H9 (cell line): ENCODE data around the gene DNASE1L1. TPM values are rescaled to one million over a fixed set of nuclear protein-coding genes. Genes with fewer than 3 reads are reported as not detected.

ENCODE experiments used
- DNase-seq: peaks from one replicate; pipeline ENCODE4 v3.0.0-alpha.2; 2017
- H2AFZ ChIP-seq: one replicate; pipeline ENCODE4 v1.6.1; 2013; ENCODE audit warnings: mild to moderate bottlenecking, low read length, control low read depth, moderate library complexity
- H2AK5ac ChIP-seq: 2 replicates; pipeline ENCODE4 v1.6.1; 2013; ENCODE audit warnings: low read length, control low read depth, mixed read lengths; ENCODE audit not compliant: insufficient read length
- H2BK120ac ChIP-seq: one replicate; pipeline ENCODE4 v1.6.1; 2013; ENCODE audit warnings: low read depth, mild to moderate bottlenecking, low read length, control low read depth, inconsistent platforms; ENCODE audit not compliant: poor library complexity, severe bottlenecking
- H2BK12ac ChIP-seq: 2 replicates; pipeline ENCODE4 v1.6.1; 2013; ENCODE audit warnings: low read length, control low read depth, mixed read lengths, low read depth; ENCODE audit not compliant: insufficient read length
- H2BK15ac ChIP-seq: 2 replicates; pipeline ENCODE4 v1.6.1; 2013; ENCODE audit warnings: low read depth, low read length, control low read depth
- H2BK20ac ChIP-seq: one replicate; pipeline ENCODE4 v1.6.1; 2013; ENCODE audit warnings: low read depth, mild to moderate bottlenecking, low read length, control low read depth, inconsistent platforms; ENCODE audit not compliant: poor library complexity, severe bottlenecking
- H2BK5ac ChIP-seq: 2 replicates; pipeline ENCODE4 v1.6.1; 2013; ENCODE audit warnings: low read length, control low read depth, mixed read lengths; ENCODE audit not compliant: insufficient read length
- H3K14ac ChIP-seq: 2 replicates; pipeline ENCODE4 v1.6.1; 2013; ENCODE audit warnings: low read length, control low read depth; ENCODE audit not compliant: insufficient read depth
- H3K18ac ChIP-seq: 2 replicates; pipeline ENCODE4 v1.6.1; 2013; ENCODE audit warnings: low read depth, mild to moderate bottlenecking, mixed read lengths, low read length, control low read depth; ENCODE audit not compliant: insufficient read length
- H3K23ac ChIP-seq: 2 replicates; pipeline ENCODE4 v1.6.1; 2013; ENCODE audit warnings: low read length, control low read depth, mixed read lengths, low read depth; ENCODE audit not compliant: insufficient read length
- H3K23me2 ChIP-seq: 2 replicates; pipeline ENCODE4 v1.6.1; 2013; ENCODE audit warnings: low read depth, mild to moderate bottlenecking, mixed read lengths, low read length, control low read depth; ENCODE audit not compliant: insufficient read length, poor library complexity, severe bottlenecking
- H3K27ac ChIP-seq: 2 replicates; pipeline ENCODE4 v1.5.1; 2013; ENCODE audit warnings: low read length, control low read depth, mixed read lengths, low read depth; ENCODE audit not compliant: insufficient read length
- H3K27me3 ChIP-seq: 2 replicates; pipeline ENCODE4 v1.6.1; 2013; ENCODE audit warnings: low read length, control low read depth, inconsistent platforms; ENCODE audit not compliant: insufficient read depth
- H3K4ac ChIP-seq: 2 replicates; pipeline ENCODE4 v1.6.1; 2013; ENCODE audit warnings: low read depth, mild to moderate bottlenecking, control low read depth, inconsistent platforms, low read length, moderate library complexity
- H3K4me1 ChIP-seq: 2 replicates; pipeline ENCODE4 v1.6.1; 2013; ENCODE audit warnings: low read length, control low read depth, inconsistent platforms; ENCODE audit not compliant: insufficient read depth
- H3K4me2 ChIP-seq: 2 replicates; pipeline ENCODE4 v1.6.1; 2013; ENCODE audit warnings: low read length, control low read depth, mixed read lengths; ENCODE audit not compliant: insufficient read length, insufficient read depth
- H3K56ac ChIP-seq: 2 replicates; pipeline ENCODE4 v1.6.1; 2013; ENCODE audit warnings: low read depth, mild to moderate bottlenecking, mixed read lengths, low read length, control low read depth; ENCODE audit not compliant: insufficient read length
- H3K79me1 ChIP-seq: 2 replicates; pipeline ENCODE4 v1.6.1; 2013; ENCODE audit warnings: low read depth, mild to moderate bottlenecking, moderate library complexity, low read length, control low read depth, inconsistent platforms; ENCODE audit not compliant: insufficient read depth, poor library complexity, severe bottlenecking
- H3K79me2 ChIP-seq: 2 replicates; pipeline ENCODE4 v1.6.1; 2013; ENCODE audit warnings: low read length, control low read depth, inconsistent platforms; ENCODE audit not compliant: insufficient read depth
- H3K9ac ChIP-seq: 2 replicates; pipeline ENCODE4 v1.6.1; 2013; ENCODE audit warnings: low read length, control low read depth, mixed read lengths; ENCODE audit not compliant: insufficient read length; ENCODE audit errors: extremely low read depth
- H3K9me3 ChIP-seq: one replicate; pipeline ENCODE4 v1.6.1; 2013; ENCODE audit warnings: low read depth, low read length, inconsistent platforms; ENCODE audit not compliant: control insufficient read depth
- H3T11ph ChIP-seq: one replicate; pipeline ENCODE4 v1.6.1; 2013; ENCODE audit warnings: mild to moderate bottlenecking, low read length, control low read depth, inconsistent platforms
- H4K20me1 ChIP-seq: one replicate; pipeline ENCODE4 v1.6.1; 2013; ENCODE audit not compliant: control insufficient read depth, insufficient read length, insufficient read depth
- H4K5ac ChIP-seq: 2 replicates; pipeline ENCODE4 v1.6.1; 2013; ENCODE audit warnings: low read depth, mild to moderate bottlenecking, mixed read lengths, low read length, control low read depth; ENCODE audit not compliant: insufficient read length
- H4K8ac ChIP-seq: replicated peaks from 2 replicates; pipeline ENCODE4 v1.6.1; 2013; ENCODE audit warnings: low read length, control low read depth, mixed read lengths, low read depth; ENCODE audit not compliant: insufficient read length
- H4K91ac ChIP-seq: 2 replicates; pipeline ENCODE4 v1.6.1; 2013; ENCODE audit warnings: low read depth, mild to moderate bottlenecking, moderate library complexity, mixed read lengths, low read length, control low read depth; ENCODE audit not compliant: insufficient read length
- H3K27ac Mint-ChIP-seq, 3 experiments: 2 replicates in 2 of 3; 3 replicates in 1 of 3; pipeline ENCODE4 v1.8.0; 2020 to 2021; ENCODE audit warnings: mixed read lengths in 3 of 3, mild to moderate bottlenecking in 1 of 3, moderate library complexity in 1 of 3
- H3K27me3 Mint-ChIP-seq: 2 replicates; pipeline ENCODE4 v1.8.0; 2021; ENCODE audit warnings: low read depth, mild to moderate bottlenecking, moderate library complexity, mixed read lengths
- H3K36me3 Mint-ChIP-seq, 3 experiments: 2 replicates in 2 of 3; 3 replicates in 1 of 3; pipeline ENCODE4 v1.8.0; 2020 to 2021; ENCODE audit warnings: low read depth in 3 of 3, mixed read lengths in 3 of 3; ENCODE audit not compliant: insufficient read depth in 1 of 3
- H3K4me1 Mint-ChIP-seq, 2 experiments: 2 replicates each; pipeline ENCODE4 v1.8.0; 2020; ENCODE audit warnings: mixed read lengths in 2 of 2
- H3K4me3 Mint-ChIP-seq, 2 experiments: 2 replicates in 1 of 2; 3 replicates in 1 of 2; pipeline ENCODE4 v1.8.0; 2020 to 2021; ENCODE audit warnings: mild to moderate bottlenecking in 2 of 2, mixed read lengths in 2 of 2, moderate library complexity in 1 of 2
- H3K9me3 Mint-ChIP-seq, 2 experiments: 2 replicates in 1 of 2; 3 replicates in 1 of 2; pipeline ENCODE4 v1.8.0; 2020; ENCODE audit warnings: mild to moderate bottlenecking in 2 of 2, mixed read lengths in 2 of 2, moderate library complexity in 1 of 2
- WGBS: extraction: QIAGEN DNeasy Blood & Tissue Kit; methylation state at CpG from one replicate; pipeline ENCODE4 v1.1.7; 2013; ENCODE audit warnings: missing lambda C conversion rate, low lambda C conversion rate, mixed read lengths; ENCODE audit not compliant: insufficient read length; ENCODE audit errors: extremely low coverage; 5-methylcytosine and 5-hydroxymethylcytosine counted together
- total RNA-seq: library from RNA; stranded (reverse); gene quantifications from 2 replicates; pipeline ENCODE4 v1.2.1, GENCODE V29; 2021
- TF ChIP-seq, protein P1 (sequence below): fragments of 200-600 bp; sonication (generic); conservative IDR thresholded peaks from 3 replicates; pipeline ENCODE4 v1.8.0; 2021; ENCODE audit warnings: antibody characterized with exemption, mild to moderate bottlenecking

DNASE1L1 gene
- total RNA-seq, 1 experiment from 2014 or later, result 14.5 TPM

GRCh38 chrX:154429711-154430110 lies 20.7 kb upstream of the DNASE1L1 start:
- Histone ChIP-seq H3K18ac (no peak overlapping the region), H3K4me1 (no peaks in the 10 kb centered on the region), H2BK15ac (no peak overlapping the region), H4K20me1 (no peaks in the 10 kb centered on the region), H2BK5ac (no peak overlapping the region), H3K27me3 (no peaks in the 10 kb centered on the region), H2AK5ac (no peak overlapping the region), H4K5ac (no peak overlapping the region), H4K91ac (no peak overlapping the region), H2BK20ac (no peak overlapping the region), H3K23me2 (no peaks in the 10 kb centered on the region), H3K79me2 (no peaks in the 10 kb centered on the region), H3T11ph (no peak overlapping the region), H3K9ac (no peak overlapping the region), H4K8ac (no peak overlapping the region), H3K4me2 (peak overlapping the region; percentile 61), H3K9me3 (peaks cover 43% of the 10 kb centered on the region), H3K14ac (no peak overlapping the region), H2BK12ac (no peak overlapping the region), H2BK120ac (no peak overlapping the region), H3K56ac (no peak overlapping the region), H3K79me1 (no peaks in the 10 kb centered on the region), H3K4ac (no peak overlapping the region), H2AFZ (no peak overlapping the region), H3K23ac (no peak overlapping the region), H3K27ac (no peak overlapping the region)
- no peak for DNase-seq
- Mint-ChIP-seq H3K27ac (no peak overlapping the region), H3K4me1 (peaks cover 7 to 20% of the 10 kb centered on the region in 2 experiments), H3K36me3 (peaks cover 13 to 39% (median 34%) of the 10 kb centered on the region in 3 experiments), H3K27me3 (no peaks in the 10 kb centered on the region), H3K4me3 (peak overlapping the region; percentile 72 to 81), H3K9me3 (peaks cover 70 to 80% of the 10 kb centered on the region in 2 experiments)
- no CpG with 5 or more reads among the region's 2 CpGs for WGBS
- TF ChIP-seq, protein P1, sequence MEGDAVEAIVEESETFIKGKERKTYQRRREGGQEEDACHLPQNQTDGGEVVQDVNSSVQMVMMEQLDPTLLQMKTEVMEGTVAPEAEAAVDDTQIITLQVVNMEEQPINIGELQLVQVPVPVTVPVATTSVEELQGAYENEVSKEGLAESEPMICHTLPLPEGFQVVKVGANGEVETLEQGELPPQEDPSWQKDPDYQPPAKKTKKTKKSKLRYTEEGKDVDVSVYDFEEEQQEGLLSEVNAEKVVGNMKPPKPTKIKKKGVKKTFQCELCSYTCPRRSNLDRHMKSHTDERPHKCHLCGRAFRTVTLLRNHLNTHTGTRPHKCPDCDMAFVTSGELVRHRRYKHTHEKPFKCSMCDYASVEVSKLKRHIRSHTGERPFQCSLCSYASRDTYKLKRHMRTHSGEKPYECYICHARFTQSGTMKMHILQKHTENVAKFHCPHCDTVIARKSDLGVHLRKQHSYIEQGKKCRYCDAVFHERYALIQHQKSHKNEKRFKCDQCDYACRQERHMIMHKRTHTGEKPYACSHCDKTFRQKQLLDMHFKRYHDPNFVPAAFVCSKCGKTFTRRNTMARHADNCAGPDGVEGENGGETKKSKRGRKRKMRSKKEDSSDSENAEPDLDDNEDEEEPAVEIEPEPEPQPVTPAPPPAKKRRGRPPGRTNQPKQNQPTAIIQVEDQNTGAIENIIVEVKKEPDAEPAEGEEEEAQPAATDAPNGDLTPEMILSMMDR, result no peak
